A549 (cell line): ENCODE measurements around the gene UNC13C.

ENCODE experiments used
- CBX2 ChIP-seq: fragments of 200-600 bp; sonication (generic); IDR thresholded peaks from 2 replicates; pipeline ENCODE4 v1.6.1; 2016; ENCODE audit warnings: low read depth, mild to moderate bottlenecking, borderline replicate concordance
- CEBPB ChIP-seq, 2 experiments: fragments of >200 bp in 1 of 2; sonication (Bioruptor Twin) in 1 of 2; formaldehyde crosslinking in 1 of 2; IDR thresholded peaks; 2 replicates each; pipeline ENCODE4 v1.6.1; 2012 to 2016
- KDM1A ChIP-seq: fragments of 200-600 bp; sonication (generic); IDR thresholded peaks from 2 replicates; pipeline ENCODE4 v1.6.1; 2016; ENCODE audit warnings: low read depth, mild to moderate bottlenecking
- KDM5A ChIP-seq: fragments of 200-600 bp; sonication (generic); IDR thresholded peaks from 2 replicates; pipeline ENCODE4 v1.6.1; 2016; ENCODE audit warnings: antibody characterized with exemption, mild to moderate bottlenecking
- PHF8 ChIP-seq: fragments of 200-600 bp; sonication (generic); IDR thresholded peaks from 2 replicates; pipeline ENCODE4 v1.6.1; 2016; ENCODE audit warnings: low read depth, mild to moderate bottlenecking, antibody characterized with exemption, moderate library complexity, borderline replicate concordance
- POLR2A ChIP-seq: IDR thresholded peaks from 2 replicates; pipeline ENCODE4 v1.6.1; 2012; ENCODE audit warnings: mild to moderate bottlenecking, low read length
- SREBF2 ChIP-seq: fragments of 450-650 bp; IDR thresholded peaks from 2 replicates; pipeline ENCODE4 v1.6.1; 2014; ENCODE audit warnings: mild to moderate bottlenecking, moderate library complexity
- TF ChIP-seq, protein P1 (sequence below): fragments of >200 bp; sonication (Bioruptor Twin); formaldehyde crosslinking; IDR thresholded peaks from 3 replicates; pipeline ENCODE4 v1.5.1; 2016
- TF ChIP-seq, protein P2 (sequence below): fragments of 200-600 bp; sonication (generic); IDR thresholded peaks from 2 replicates; pipeline ENCODE4 v1.6.1; 2016; ENCODE audit warnings: antibody characterized with exemption, mild to moderate bottlenecking, moderate library complexity
- TF ChIP-seq, protein P3 (sequence below): IDR thresholded peaks from 2 replicates; pipeline ENCODE4 v1.6.1; 2012

GRCh38 chr15:54550954-54551353 is 572.7 kb downstream of the UNC13C start:
- TF ChIP-seq, protein P1, sequence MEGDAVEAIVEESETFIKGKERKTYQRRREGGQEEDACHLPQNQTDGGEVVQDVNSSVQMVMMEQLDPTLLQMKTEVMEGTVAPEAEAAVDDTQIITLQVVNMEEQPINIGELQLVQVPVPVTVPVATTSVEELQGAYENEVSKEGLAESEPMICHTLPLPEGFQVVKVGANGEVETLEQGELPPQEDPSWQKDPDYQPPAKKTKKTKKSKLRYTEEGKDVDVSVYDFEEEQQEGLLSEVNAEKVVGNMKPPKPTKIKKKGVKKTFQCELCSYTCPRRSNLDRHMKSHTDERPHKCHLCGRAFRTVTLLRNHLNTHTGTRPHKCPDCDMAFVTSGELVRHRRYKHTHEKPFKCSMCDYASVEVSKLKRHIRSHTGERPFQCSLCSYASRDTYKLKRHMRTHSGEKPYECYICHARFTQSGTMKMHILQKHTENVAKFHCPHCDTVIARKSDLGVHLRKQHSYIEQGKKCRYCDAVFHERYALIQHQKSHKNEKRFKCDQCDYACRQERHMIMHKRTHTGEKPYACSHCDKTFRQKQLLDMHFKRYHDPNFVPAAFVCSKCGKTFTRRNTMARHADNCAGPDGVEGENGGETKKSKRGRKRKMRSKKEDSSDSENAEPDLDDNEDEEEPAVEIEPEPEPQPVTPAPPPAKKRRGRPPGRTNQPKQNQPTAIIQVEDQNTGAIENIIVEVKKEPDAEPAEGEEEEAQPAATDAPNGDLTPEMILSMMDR: no peak
- TF ChIP-seq, protein P2, sequence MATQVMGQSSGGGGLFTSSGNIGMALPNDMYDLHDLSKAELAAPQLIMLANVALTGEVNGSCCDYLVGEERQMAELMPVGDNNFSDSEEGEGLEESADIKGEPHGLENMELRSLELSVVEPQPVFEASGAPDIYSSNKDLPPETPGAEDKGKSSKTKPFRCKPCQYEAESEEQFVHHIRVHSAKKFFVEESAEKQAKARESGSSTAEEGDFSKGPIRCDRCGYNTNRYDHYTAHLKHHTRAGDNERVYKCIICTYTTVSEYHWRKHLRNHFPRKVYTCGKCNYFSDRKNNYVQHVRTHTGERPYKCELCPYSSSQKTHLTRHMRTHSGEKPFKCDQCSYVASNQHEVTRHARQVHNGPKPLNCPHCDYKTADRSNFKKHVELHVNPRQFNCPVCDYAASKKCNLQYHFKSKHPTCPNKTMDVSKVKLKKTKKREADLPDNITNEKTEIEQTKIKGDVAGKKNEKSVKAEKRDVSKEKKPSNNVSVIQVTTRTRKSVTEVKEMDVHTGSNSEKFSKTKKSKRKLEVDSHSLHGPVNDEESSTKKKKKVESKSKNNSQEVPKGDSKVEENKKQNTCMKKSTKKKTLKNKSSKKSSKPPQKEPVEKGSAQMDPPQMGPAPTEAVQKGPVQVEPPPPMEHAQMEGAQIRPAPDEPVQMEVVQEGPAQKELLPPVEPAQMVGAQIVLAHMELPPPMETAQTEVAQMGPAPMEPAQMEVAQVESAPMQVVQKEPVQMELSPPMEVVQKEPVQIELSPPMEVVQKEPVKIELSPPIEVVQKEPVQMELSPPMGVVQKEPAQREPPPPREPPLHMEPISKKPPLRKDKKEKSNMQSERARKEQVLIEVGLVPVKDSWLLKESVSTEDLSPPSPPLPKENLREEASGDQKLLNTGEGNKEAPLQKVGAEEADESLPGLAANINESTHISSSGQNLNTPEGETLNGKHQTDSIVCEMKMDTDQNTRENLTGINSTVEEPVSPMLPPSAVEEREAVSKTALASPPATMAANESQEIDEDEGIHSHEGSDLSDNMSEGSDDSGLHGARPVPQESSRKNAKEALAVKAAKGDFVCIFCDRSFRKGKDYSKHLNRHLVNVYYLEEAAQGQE: no peak
- TF ChIP-seq KDM5A (no peak), PHF8 (no peak), POLR2A (no peak), SREBF2 (no peak), CEBPB (IDR thresholded peaks at IDR 0.05) (no peak), CBX2 (no peak), KDM1A (no peak)
- TF ChIP-seq, protein P3, sequence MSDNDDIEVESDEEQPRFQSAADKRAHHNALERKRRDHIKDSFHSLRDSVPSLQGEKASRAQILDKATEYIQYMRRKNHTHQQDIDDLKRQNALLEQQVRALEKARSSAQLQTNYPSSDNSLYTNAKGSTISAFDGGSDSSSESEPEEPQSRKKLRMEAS: no peak
